A549 (cell line): ENCODE data around the gene DYNC1H1. TPM values are rescaled to one million over a fixed set of nuclear protein-coding genes. Genes with fewer than 3 reads are reported as not detected.

ENCODE experiments used
- ATAC-seq, 2 experiments: fragments of 200-7000 bp in 1 of 2; fragments of >200 bp in 1 of 2; cut with Nextera tagmentation in 1 of 2; cut with Tn5 transposase in 1 of 2; 3 replicates each; pipeline versions ENCODE4 v1.8.0 to v1.9.1; 2018 to 2020; ENCODE audit warnings: mild to moderate bottlenecking in 1 of 2, moderate library complexity in 1 of 2
- CTCF ChIA-PET: fragments of 300-600 bp; sonication (Branson Sonifier 250); formaldehyde crosslinking; extraction: SDS; loops from one replicate; lab custom pipeline; 2021; ENCODE audit warnings: antibody characterized with exemption, inconsistent platforms; lab: Yijun Ruan, JAX
- POLR2A ChIA-PET: fragments of 350-600 bp; formaldehyde crosslinking; extraction: SDS; loops from one replicate; lab custom pipeline; 2021; ENCODE audit warnings: antibody characterized with exemption, inconsistent platforms; lab: Yijun Ruan, JAX
- DNase-seq, 2 experiments: peaks; one replicate each; pipeline versions ENCODE4 v3.0.0 to v3.0.0-alpha.2; 2011 to 2016; ENCODE audit warnings: low read depth in 1 of 2, low spot score in 1 of 2
- FAIRE-seq: peaks from 2 replicates; lab custom pipeline; 2011; peaks lifted over from hg19 to GRCh38; lab: Jason Lieb, UNC
- H3K27ac ChIP-seq, 2 experiments: fragments of >200 bp; sonication (Bioruptor Twin); formaldehyde crosslinking; 3 replicates each; pipeline ENCODE4 v1.5.1; 2016 to 2017
- H3K4me1 ChIP-seq: fragments of >200 bp; sonication (Bioruptor Twin); formaldehyde crosslinking; 3 replicates; pipeline ENCODE4 v1.6.1; 2016
- H3K4me2 ChIP-seq: fragments of >200 bp; sonication (Bioruptor Twin); formaldehyde crosslinking; 3 replicates; pipeline ENCODE4 v1.6.1; 2016
- H3K4me3 ChIP-seq: fragments of >200 bp; sonication (Bioruptor Twin); formaldehyde crosslinking; 3 replicates; pipeline ENCODE4 v1.5.1; 2016
- H3K9me3 ChIP-seq: fragments of >200 bp; sonication (Bioruptor Twin); formaldehyde crosslinking; 3 replicates; pipeline ENCODE4 v1.6.1; 2016
- BCL3 ChIP-seq: fragments of >200 bp; sonication (Bioruptor Twin); formaldehyde crosslinking; IDR thresholded peaks from 3 replicates; pipeline ENCODE4 v1.6.1; 2016
- CBX2 ChIP-seq: fragments of 200-600 bp; sonication (generic); IDR thresholded peaks from 2 replicates; pipeline ENCODE4 v1.6.1; 2016; ENCODE audit warnings: low read depth, mild to moderate bottlenecking, borderline replicate concordance
- CEBPB ChIP-seq, 2 experiments: fragments of >200 bp in 1 of 2; sonication (Bioruptor Twin) in 1 of 2; formaldehyde crosslinking in 1 of 2; IDR thresholded peaks; 2 replicates each; pipeline ENCODE4 v1.6.1; 2012 to 2016
- CHD4 ChIP-seq: fragments of 200-600 bp; sonication (generic); IDR thresholded peaks from 2 replicates; pipeline ENCODE4 v1.6.1; 2016; ENCODE audit warnings: antibody characterized with exemption, mild to moderate bottlenecking, borderline replicate concordance
- CTCF ChIP-seq: fragments of >200 bp; sonication (Bioruptor Twin); formaldehyde crosslinking; IDR thresholded peaks from 3 replicates; pipeline ENCODE4 v1.5.1; 2016
- E2F6 ChIP-seq: IDR thresholded peaks from 2 replicates; pipeline ENCODE4 v1.6.1; 2012; ENCODE audit warnings: low read depth, borderline replicate concordance
- EHMT2 ChIP-seq: fragments of 200-600 bp; sonication (generic); IDR thresholded peaks from 2 replicates; pipeline ENCODE4 v1.6.1; 2016; ENCODE audit warnings: antibody characterized with exemption, low read depth, mild to moderate bottlenecking, moderate library complexity
- ESRRA ChIP-seq: fragments of 150-350 bp; IDR thresholded peaks from 2 replicates; pipeline ENCODE4 v1.6.1; 2014; ENCODE audit warnings: mild to moderate bottlenecking, low read length, borderline replicate concordance
- HDAC2 ChIP-seq: fragments of 200-600 bp; sonication (generic); IDR thresholded peaks from 2 replicates; pipeline ENCODE4 v1.6.1; 2016
- HEYL ChIP-seq: fragments of 250-450 bp; sonication (Bioruptor Pico); IDR thresholded peaks from 2 replicates; pipeline ENCODE4 v1.8.0; 2021; ENCODE audit warnings: mild to moderate bottlenecking, moderate library complexity
- MAZ ChIP-seq: fragments of 150-350 bp; IDR thresholded peaks from 2 replicates; pipeline ENCODE4 v1.6.1; 2014; ENCODE audit warnings: antibody characterized with exemption, low read depth, low read length, borderline replicate concordance
- NR3C1 ChIP-seq: fragments of >200 bp; sonication (Bioruptor Twin); formaldehyde crosslinking; IDR thresholded peaks from 3 replicates; pipeline ENCODE4 v1.6.1; 2017
- POLR2A ChIP-seq: IDR thresholded peaks from 2 replicates; pipeline ENCODE4 v1.6.1; 2012; ENCODE audit warnings: mild to moderate bottlenecking, low read length
- RAD21 ChIP-seq, 2 experiments: fragments of >200 bp in 1 of 2; sonication (Bioruptor Twin) in 1 of 2; formaldehyde crosslinking in 1 of 2; IDR thresholded peaks in 1 of 2; conservative IDR thresholded peaks in 1 of 2; 2 replicates in 1 of 2; 3 replicates in 1 of 2; pipeline ENCODE4 v1.6.1; 2012 to 2018; ENCODE audit warnings: inconsistent platforms in 1 of 2
- USF2 ChIP-seq: fragments of 450-650 bp; IDR thresholded peaks from 2 replicates; pipeline ENCODE4 v1.6.1; 2014; ENCODE audit warnings: antibody characterized with exemption
- ZSCAN20 ChIP-seq: fragments of 250-450 bp; sonication (Bioruptor Pico); IDR thresholded peaks from 2 replicates; pipeline ENCODE4 v1.8.0; 2022; ENCODE audit warnings: mild to moderate bottlenecking, moderate library complexity
- whole genome bisulfite sequencing: methylation state at CpG from one replicate; pipeline ENCODE4 v1.1.6; 2017; ENCODE audit errors: missing lambda C conversion rate; 5-methylcytosine and 5-hydroxymethylcytosine counted together
- polyA plus RNA-seq, 4 experiments: library from polyadenylated mRNA; depleted of rRNA in 3 of 4; stranded (reverse); fragments of >200 nt; fragmentation: RNase III in 1 of 4; extraction: RNeasy Plus Mini Kit Qiagen cat#74134 plus additional on column Dnase treatment in 1 of 4; gene quantifications; 2 replicates in 3 of 4; 3 replicates in 1 of 4; pipeline ENCODE4 v1.2.3, GENCODE V29; 2011 to 2017

The DYNC1H1 gene
- polyA plus RNA-seq, 2 of the 4 experiments (the other 2 are of a cell fraction) = 177 to 187 TPM

GRCh38 chr14:101959277-101959676 lies 5.1 kb upstream of the DYNC1H1 start:
- no peaks in the 10 kb centered on the region for H3K9me3 ChIP-seq
- ATAC-seq = no peak
- WGBS = 52% methylated on average over 2 of the region's 2 CpGs
- TF ChIP-seq ZSCAN20 (CRISPR knock-in tag) (no peak), CTCF (no peak), RAD21 (conservative IDR thresholded peaks at IDR 0.05 in 1 of 2, IDR thresholded peaks at IDR 0.05 in 1 of 2) (no peak), POLR2A (no peak)
- H3K4me3 ChIP-seq = no peak overlapping the region
- peaks cover 28% of the 10 kb centered on the region for H3K4me1 ChIP-seq
- no peak overlapping the region for H3K4me2 ChIP-seq
- ChIA-PET POLR2A (no interaction called here), CTCF (interaction anchor here (0.6 to 4.0 kb wide), 13 partner anchors 11 to 363 kb away, joined by 3 to 42 read pairs (median 14); partner anchors contain the start of gene ZNF839)
- no peak for FAIRE-seq
- DNase-seq = no peak
- no peak overlapping the region; a peak in 2 of 6 replicates for H3K27ac ChIP-seq

GRCh38 chr14:101960225-101960624 lies 4.1 kb upstream of the DYNC1H1 start:
- no peak for FAIRE-seq
- POLR2A ChIA-PET = interaction anchor here (0.7 kb wide), 1 partner anchor 150 kb away, joined by 3 read pairs; no protein-coding TSS in a partner anchor

More at GRCh38 chr14:101960225-101960624, 4.1 kb upstream of the DYNC1H1 start:
- Histone ChIP-seq H3K4me3 (no peak overlapping the region), H3K27ac (peak overlapping the region in 1 of 2 experiments; percentile 45; a peak in 2 of 6 replicates), H3K9me3 (no peaks in the 10 kb centered on the region), H3K4me1 (peaks cover 28% of the 10 kb centered on the region), H3K4me2 (peak overlapping the region; percentile 49)
- no peak for TF ChIP-seq CBX2
- no peak for TF ChIP-seq ESRRA
- TF ChIP-seq HEYL (CRISPR knock-in tag) = no peak
- TF ChIP-seq EHMT2 = no peak
- no peak for TF ChIP-seq HDAC2
- TF ChIP-seq CTCF = peak; percentile 54
- no peak for TF ChIP-seq USF2
- TF ChIP-seq BCL3 = no peak
- no peak for TF ChIP-seq E2F6
- TF ChIP-seq CHD4 = no peak
- 0 out of 5 replicates have a peak, but pooled peaks have one; percentile 12 to 27 for TF ChIP-seq RAD21 (conservative IDR thresholded peaks at IDR 0.05 in 1 of 2, IDR thresholded peaks at IDR 0.05 in 1 of 2)
- TF ChIP-seq MAZ = no peak
- no peak for TF ChIP-seq NR3C1
- TF ChIP-seq CEBPB (IDR thresholded peaks at IDR 0.05) = no peak
- ATAC-seq = peak in 1 of 2 experiments; percentile 12; a peak in 3 of 6 replicates
- DNase-seq = no peak
- CTCF ChIA-PET = interaction anchor here (0.6 to 4.0 kb wide), 37 partner anchors 8 to 1859 kb away, joined by 3 to 42 read pairs (median 9); partner anchors contain the start of gene ZNF839
- 47% methylated on average over 13 of the region's 13 CpGs for WGBS
